ENCODE measurements around the gene REC114. TPM values are rescaled to one million over a fixed set of nuclear protein-coding genes. Genes with fewer than 3 reads are reported as not detected.

REC114 gene
- total and polyA plus RNA-seq, 2 of the 8 experiments (the other 6 are each of a cell fraction or from before 2014, with no cell fraction given), result 0.12 TPM; not detected in 1

GRCh38 chr15:73597036-73597638, 154.2 kb downstream of the REC114 start:
- CTCF ChIA-PET (ENCODE audit: partially characterized antibody), result interaction anchor here (1.1 to 4.3 kb wide), 4 partner anchors 11 to 109 kb away, joined by 3 to 26 read pairs (median 14); partner anchors contain the start of gene NPTN
- peaks cover 21 to 33% of the 10 kb centered on the region in 2 experiments for H4K20me1 ChIP-seq (replicated peaks in 1 of 2; ENCODE audit: control insufficient read depth in 1 of 2, insufficient read depth in 2 of 2, low read length in 2 of 2)

More at GRCh38 chr15:73597036-73597638, 154.2 kb downstream of the REC114 start:
- H3K4ac ChIP-seq (replicated peaks; ENCODE audit: insufficient read length, low read depth, low read length), result no peak overlapping the region
- no peak overlapping the region; the same call in 1 of the 2 replicates for H2AK5ac ChIP-seq (ENCODE audit: low read depth, low read length)
- no peak overlapping the region for H3K18ac ChIP-seq (ENCODE audit: extremely low read depth, low read length)
- H4K5ac ChIP-seq (ENCODE audit: insufficient read length, low read depth, low read length), result no peak overlapping the region
- H3K79me2 ChIP-seq (ENCODE audit: control insufficient read depth in 1 of 2, insufficient read depth in 2 of 2, low read length in 2 of 2), result peaks cover 3 to 93% of the 10 kb centered on the region in 2 experiments; a peak in 3 of 4 replicates
- no peak for TF ChIP-seq NANOG (IDR thresholded peaks at IDR 0.05; ENCODE audit: insufficient read depth, low read depth, low read length, poor library complexity, severe bottlenecking)
- TF ChIP-seq TBP (IDR thresholded peaks at IDR 0.05; ENCODE audit: low read depth, low read length), result no peak
- TF ChIP-seq CBX8 (IDR thresholded peaks at IDR 0.05; ENCODE audit: borderline replicate concordance, low read depth, low read length), result no peak
- TF ChIP-seq EGR1 (IDR thresholded peaks at IDR 0.05; ENCODE audit: borderline replicate concordance, low read depth, low read length), result no peak
- no peak for TF ChIP-seq SRF (IDR thresholded peaks at IDR 0.05; ENCODE audit: low read depth, low read length)
- H2BK20ac ChIP-seq (ENCODE audit: low read length), result no peak overlapping the region
- H2BK12ac ChIP-seq (ENCODE audit: low read depth, low read length), result no peak overlapping the region
- peaks cover 28% of the 10 kb centered on the region for H3K79me1 ChIP-seq (ENCODE audit: low read depth, low read length)
- no peak for DNase-seq (ENCODE audit: low read depth in 1 of 2, low spot score in 2 of 2)
- no peaks in the 10 kb centered on the region; a peak in 1 of 8 replicates for H3K36me3 ChIP-seq (ENCODE audit: control insufficient read depth in 2 of 4, insufficient read depth in 4 of 4, low read length in 3 of 4)
- H3K56ac ChIP-seq (replicated peaks; ENCODE audit: insufficient read length, low read depth, low read length), result no peak overlapping the region
- H3K4me1 ChIP-seq (replicated peaks in 1 of 4; ENCODE audit: control insufficient read depth in 3 of 4, insufficient read depth in 4 of 4, low read length in 3 of 4), result peaks cover 14 to 23% (median 21%) of the 10 kb centered on the region in 4 experiments
- POLR2A ChIA-PET (ENCODE audit: partially characterized antibody), result no interaction called here
- H2BK15ac ChIP-seq (ENCODE audit: low read length), result no peak overlapping the region
- H4K91ac ChIP-seq (replicated peaks; ENCODE audit: insufficient read length, low read length), result no peak overlapping the region
- no peak overlapping the region for H4K8ac ChIP-seq (ENCODE audit: extremely low read depth, insufficient read depth, low read length)
- H3K14ac ChIP-seq (ENCODE audit: insufficient read length), result no peak overlapping the region
- no peak overlapping the region for H2BK120ac ChIP-seq (replicated peaks; ENCODE audit: low read depth, low read length)
- no peaks in the 10 kb centered on the region; the same call in 1 of the 2 replicates for H3K23me2 ChIP-seq (ENCODE audit: low read depth, low read length)
- H2BK5ac ChIP-seq (ENCODE audit: low read depth, low read length), result no peak overlapping the region
- H3K27ac ChIP-seq (ENCODE audit: low read depth, low read length), result no peak overlapping the region
- H3K9me3 ChIP-seq (ENCODE audit: insufficient read depth in 2 of 2, low read depth in 1 of 2, low read length in 1 of 2), result no peaks in the 10 kb centered on the region
- no peak overlapping the region for H3K23ac ChIP-seq (ENCODE audit: insufficient read length)
- H3K4me2 ChIP-seq (ENCODE audit: insufficient read depth in 1 of 2, low read depth in 2 of 2, low read length in 2 of 2), result no peak overlapping the region
- H3K4me3 ChIP-seq (ENCODE audit: extremely low read depth in 1 of 4, insufficient read depth in 2 of 4, low read depth in 3 of 4, low read length in 4 of 4), result no peak overlapping the region
- FAIRE-seq, result no peak
- no peak overlapping the region for H2AFZ ChIP-seq (ENCODE audit: low read length)
- WGBS, 2 experiments (ENCODE audit: extremely low coverage in 1 of 2, insufficient coverage in 1 of 2, insufficient read length in 1 of 2, insufficient replicate concordance in 2 of 2, low coverage in 1 of 2, low lambda C conversion rate in 2 of 2, missing lambda C conversion rate in 1 of 2), result 87% methylated on average over 21 of the region's 21 CpGs; no CpG with 5 or more reads in 1 of the 2 experiments
- no peaks in the 10 kb centered on the region for H3K27me3 ChIP-seq (replicated peaks in 1 of 4; ENCODE audit: control insufficient read depth in 3 of 4, extremely low read depth in 1 of 4, insufficient read depth in 3 of 4, low read length in 3 of 4)
- H3K9ac ChIP-seq (replicated peaks in 1 of 4; ENCODE audit: extremely low read depth in 1 of 4, low read depth in 3 of 4, low read length in 3 of 4), result no peak overlapping the region
